HepG2 (cell line): Measurements from ENCODE around the gene TPRN. TPM values are rescaled to one million over a fixed set of nuclear protein-coding genes. Genes with fewer than 3 reads are reported as not detected.
A peak's percentile ranks its signal among the peaks of the same experiment; 100 is the strongest.

Experiments
- BCL3 ChIP-seq: sonication (generic); formaldehyde crosslinking; IDR thresholded peaks from 2 replicates; pipeline ENCODE4 v1.5.1; 2020; ENCODE audit warnings: mild to moderate bottlenecking, missing genetic modification reagents, moderate library complexity
- CEBPB ChIP-seq: IDR thresholded peaks from 2 replicates; pipeline ENCODE4 v1.6.1; 2011; ENCODE audit warnings: low read depth, low read length, improper control_type of control experiment, borderline replicate concordance
- CENPX ChIP-seq: sonication (generic); formaldehyde crosslinking; IDR thresholded peaks from 2 replicates; pipeline ENCODE4 v1.9.0; 2021; ENCODE audit warnings: mild to moderate bottlenecking, missing genetic modification reagents, moderate library complexity
- HNRNPL ChIP-seq: fragments of 200-400 bp; formaldehyde crosslinking; IDR thresholded peaks from 2 replicates; pipeline ENCODE4 v1.6.1; 2017; ENCODE audit warnings: mild to moderate bottlenecking, low read depth, low read length
- HOXA5 ChIP-seq: sonication (generic); formaldehyde crosslinking; IDR thresholded peaks from 2 replicates; pipeline ENCODE4 v1.4.0; 2020; ENCODE audit warnings: missing genetic modification reagents
- NCOR1 ChIP-seq: fragments of 200-600 bp; sonication (generic); IDR thresholded peaks from 2 replicates; pipeline ENCODE4 v1.7.0; 2017; ENCODE audit warnings: antibody characterized with exemption, low read length, borderline replicate concordance
- NR2F1 ChIP-seq, 2 experiments: fragments of 450-650 bp in 1 of 2; formaldehyde crosslinking in 1 of 2; IDR thresholded peaks; 2 replicates each; pipeline versions ENCODE4 v1.5.0 to v1.6.1; 2016 to 2020; ENCODE audit warnings: mild to moderate bottlenecking in 1 of 2, missing compliant biosample characterization in 1 of 2, missing genetic modification reagents in 1 of 2, moderate library complexity in 1 of 2
- PAWR ChIP-seq: sonication (generic); formaldehyde crosslinking; IDR thresholded peaks from 2 replicates; pipeline ENCODE4 v1.4.0; 2020; ENCODE audit warnings: missing genetic modification reagents, mild to moderate bottlenecking, borderline replicate concordance
- POLR2A ChIP-seq, 2 experiments: IDR thresholded peaks; 2 replicates each; pipeline ENCODE4 v1.6.1; 2011; ENCODE audit warnings: low read depth in 2 of 2, low read length in 2 of 2, mild to moderate bottlenecking in 1 of 2, moderate library complexity in 1 of 2; ENCODE audit not compliant: insufficient read depth in 1 of 2
- RXRA ChIP-seq: sonication (generic); formaldehyde crosslinking; IDR thresholded peaks from 2 replicates; pipeline ENCODE4 v1.5.1; 2020; ENCODE audit warnings: missing genetic modification reagents
- SALL1 ChIP-seq: sonication (generic); formaldehyde crosslinking; IDR thresholded peaks from 2 replicates; pipeline ENCODE4 v1.8.0; 2022; ENCODE audit warnings: mild to moderate bottlenecking, missing genetic modification reagents
- SMC3 ChIP-seq: IDR thresholded peaks from 2 replicates; pipeline ENCODE4 v1.6.1; 2011; ENCODE audit warnings: low read length, improper control_type of control experiment
- ZEB1 ChIP-seq: IDR thresholded peaks from 2 replicates; pipeline ENCODE4 v1.6.1; 2012; ENCODE audit warnings: mild to moderate bottlenecking, low read depth, inconsistent platforms; ENCODE audit not compliant: insufficient replicate concordance
- ZNF12 ChIP-seq: sonication (generic); formaldehyde crosslinking; IDR thresholded peaks from 2 replicates; pipeline ENCODE4 v1.5.0; 2020; ENCODE audit warnings: missing genetic modification reagents
- ZNF749 ChIP-seq: sonication (generic); formaldehyde crosslinking; IDR thresholded peaks from 2 replicates; pipeline ENCODE4 v1.8.0; 2022; ENCODE audit warnings: mild to moderate bottlenecking, missing genetic modification reagents, moderate library complexity, borderline replicate concordance
- ZSCAN20 ChIP-seq: sonication (generic); formaldehyde crosslinking; IDR thresholded peaks from 2 replicates; pipeline ENCODE4 v1.4.0; 2020; ENCODE audit warnings: missing genetic modification reagents, mild to moderate bottlenecking, borderline replicate concordance
- polyA plus RNA-seq, 8 experiments: library from polyadenylated mRNA; depleted of rRNA in 3 of 8; stranded (reverse) in 7 of 8; unstranded in 1 of 8; fragments of >200 nt; fragmentation: Illumina TruSeq in 4 of 8; extraction: Trizol in 4 of 8; gene quantifications; 2 replicates each; pipeline versions ENCODE4 v1.2.1 to v1.2.3, GENCODE V29; 2011 to 2016; ENCODE audit warnings: low read depth in 4 of 8, missing spikeins in 1 of 8, mixed read lengths in 1 of 8; ENCODE audit not compliant: insufficient read depth in 1 of 8
- total RNA-seq, 5 experiments: library from RNA; depleted of rRNA; stranded (reverse); fragments of >200 nt; fragmentation: Illumina TruSeq; extraction: Trizol; gene quantifications; 2 replicates each; pipeline ENCODE4 v1.2.3, GENCODE V29; 2016; ENCODE audit warnings: low read depth in 1 of 5
- TF ChIP-seq, protein P1 (sequence below): sonication (generic); formaldehyde crosslinking; IDR thresholded peaks from 2 replicates; pipeline ENCODE4 v1.5.0; 2020; ENCODE audit warnings: missing genetic modification reagents
- TF ChIP-seq, protein P2 (sequence below), 2 experiments: fragments of 450-650 bp in 1 of 2; sonication (generic) in 1 of 2; formaldehyde crosslinking in 1 of 2; IDR thresholded peaks; 2 replicates each; pipeline versions ENCODE4 v1.6.1 to v1.8.0; 2016 to 2022; ENCODE audit warnings: antibody characterized with exemption in 1 of 2, mild to moderate bottlenecking in 1 of 2, missing genetic modification reagents in 1 of 2

The TPRN gene
- total and polyA plus RNA-seq, 2 of the 13 experiments (the other 11 are each of a cell fraction or from before 2014, with no cell fraction given) = 10.1 to 19.2 TPM

- TF ChIP-seq, protein P1, sequence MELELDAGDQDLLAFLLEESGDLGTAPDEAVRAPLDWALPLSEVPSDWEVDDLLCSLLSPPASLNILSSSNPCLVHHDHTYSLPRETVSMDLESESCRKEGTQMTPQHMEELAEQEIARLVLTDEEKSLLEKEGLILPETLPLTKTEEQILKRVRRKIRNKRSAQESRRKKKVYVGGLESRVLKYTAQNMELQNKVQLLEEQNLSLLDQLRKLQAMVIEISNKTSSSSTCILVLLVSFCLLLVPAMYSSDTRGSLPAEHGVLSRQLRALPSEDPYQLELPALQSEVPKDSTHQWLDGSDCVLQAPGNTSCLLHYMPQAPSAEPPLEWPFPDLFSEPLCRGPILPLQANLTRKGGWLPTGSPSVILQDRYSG (CRISPR knock-in tag) = peak; percentile 29; the same call in 1 of the 2 replicates
- TF ChIP-seq, protein P2, sequence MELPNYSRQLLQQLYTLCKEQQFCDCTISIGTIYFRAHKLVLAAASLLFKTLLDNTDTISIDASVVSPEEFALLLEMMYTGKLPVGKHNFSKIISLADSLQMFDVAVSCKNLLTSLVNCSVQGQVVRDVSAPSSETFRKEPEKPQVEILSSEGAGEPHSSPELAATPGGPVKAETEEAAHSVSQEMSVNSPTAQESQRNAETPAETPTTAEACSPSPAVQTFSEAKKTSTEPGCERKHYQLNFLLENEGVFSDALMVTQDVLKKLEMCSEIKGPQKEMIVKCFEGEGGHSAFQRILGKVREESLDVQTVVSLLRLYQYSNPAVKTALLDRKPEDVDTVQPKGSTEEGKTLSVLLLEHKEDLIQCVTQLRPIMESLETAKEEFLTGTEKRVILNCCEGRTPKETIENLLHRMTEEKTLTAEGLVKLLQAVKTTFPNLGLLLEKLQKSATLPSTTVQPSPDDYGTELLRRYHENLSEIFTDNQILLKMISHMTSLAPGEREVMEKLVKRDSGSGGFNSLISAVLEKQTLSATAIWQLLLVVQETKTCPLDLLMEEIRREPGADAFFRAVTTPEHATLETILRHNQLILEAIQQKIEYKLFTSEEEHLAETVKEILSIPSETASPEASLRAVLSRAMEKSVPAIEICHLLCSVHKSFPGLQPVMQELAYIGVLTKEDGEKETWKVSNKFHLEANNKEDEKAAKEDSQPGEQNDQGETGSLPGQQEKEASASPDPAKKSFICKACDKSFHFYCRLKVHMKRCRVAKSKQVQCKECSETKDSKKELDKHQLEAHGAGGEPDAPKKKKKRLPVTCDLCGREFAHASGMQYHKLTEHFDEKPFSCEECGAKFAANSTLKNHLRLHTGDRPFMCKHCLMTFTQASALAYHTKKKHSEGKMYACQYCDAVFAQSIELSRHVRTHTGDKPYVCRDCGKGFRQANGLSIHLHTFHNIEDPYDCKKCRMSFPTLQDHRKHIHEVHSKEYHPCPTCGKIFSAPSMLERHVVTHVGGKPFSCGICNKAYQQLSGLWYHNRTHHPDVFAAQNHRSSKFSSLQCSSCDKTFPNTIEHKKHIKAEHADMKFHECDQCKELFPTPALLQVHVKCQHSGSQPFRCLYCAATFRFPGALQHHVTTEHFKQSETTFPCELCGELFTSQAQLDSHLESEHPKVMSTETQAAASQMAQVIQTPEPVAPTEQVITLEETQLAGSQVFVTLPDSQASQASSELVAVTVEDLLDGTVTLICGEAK (IDR thresholded peaks at IDR 0.05) = no peak
- TF ChIP-seq, protein P2 (CRISPR knock-in tag; IDR thresholded peaks at IDR 0.05) = no peak; the same call in 1 of the 2 replicates
- TF ChIP-seq NR2F1 (CRISPR knock-in tag; IDR thresholded peaks at IDR 0.05) (peak; percentile 69 to 85; a peak in 3 of 4 replicates), ZNF749 (CRISPR knock-in tag) (no peak), ZEB1 (no peak), HOXA5 (peak; percentile 77; the same call in 1 of the 2 replicates), NCOR1 (peak; percentile 23; the same call in 1 of the 2 replicates), CEBPB (no peak), ZSCAN20 (CRISPR knock-in tag) (peak; percentile 49; the same call in 1 of the 2 replicates), PAWR (CRISPR knock-in tag) (0 out of 2 replicates have a peak, but pooled peaks have one; percentile 30), BCL3 (CRISPR knock-in tag) (0 out of 2 replicates have a peak, but pooled peaks have one; percentile 21), POLR2A (IDR thresholded peaks at IDR 0.05; ENCODE audit: insufficient read depth in 1 of 2, low read depth in 2 of 2, low read length in 2 of 2) (no peak), SMC3 (peak; percentile 51; the same call in 1 of the 2 replicates), CENPX (no peak), HNRNPL (peak; percentile 46; the same call in 1 of the 2 replicates), SALL1 (CRISPR knock-in tag) (peak; percentile 84), ZNF12 (CRISPR knock-in tag) (no peak), RXRA (peak; percentile 94)
These were observed 35.8 kb upstream of the TPRN start (continued) for GRCh38 chr9:137236238-137236935.
